OCI-LY1 (cell line): Measurements from ENCODE around the gene STARD3NL.

ENCODE experiments used
- CTCF ChIP-seq: fragments of 200-600 bp; sonication (generic), shearing (Covaris generic); IDR thresholded peaks from 2 replicates; pipeline ENCODE4 v1.5.1; 2017; ENCODE audit warnings: mild to moderate bottlenecking, antibody characterized with exemption, low read length, moderate library complexity, mixed read lengths
- EZH2 ChIP-seq: fragments of 200-600 bp; sonication (generic), shearing (Covaris generic); IDR thresholded peaks from 2 replicates; pipeline ENCODE4 v1.8.0; 2017; ENCODE audit warnings: borderline replicate concordance, mixed run types, mild to moderate bottlenecking, antibody characterized with exemption, low read length, moderate library complexity, mixed read lengths

- TF ChIP-seq CTCF (no peak), EZH2 (no peak)
Observed at GRCh38 chr7:38244516-38244915, 66.5 kb downstream of the STARD3NL start.
